ENCODE data around the gene ABCC4.
"Not testable (repeated sequence)": the region's sequence is repeated elsewhere in the genome, so short reads cannot be mapped to it uniquely, and the experiment has no call there.

- TF ChIP-seq CTCF (IDR thresholded peaks at IDR 0.05 in 2 of 3, conservative IDR thresholded peaks at IDR 0.05 in 1 of 3; ENCODE audit: borderline replicate concordance in 1 of 3, insufficient read depth in 1 of 3, low read depth in 2 of 3, low read length in 2 of 3); POLR2AphosphoS5 (IDR thresholded peaks at IDR 0.05; ENCODE audit: low read depth, low read length); EZH2phosphoT487 (IDR thresholded peaks at IDR 0.05; ENCODE audit: borderline replicate concordance); POLR2A (IDR thresholded peaks at IDR 0.05; ENCODE audit: borderline replicate concordance, extremely low read depth, insufficient read depth, insufficient read length): not testable (repeated sequence)
These were observed 134.2 kb downstream of the ABCC4 start for GRCh38 chr13:95167003-95167402.
